T-helper 1 cell treated with Interleukin-12 subunit alpha and Interleukin-12 subunit beta and Interleukin-4 antibody, amounts not matched to agents 30 ng/mL and 1 ng/mL, for 36 hours (primary cell): Measurements from ENCODE around the gene NUP133. TPM values are rescaled to one million over a fixed set of nuclear protein-coding genes. Genes with fewer than 3 reads are reported as not detected.
"Not testable (repeated sequence)": the region's sequence is repeated elsewhere in the genome, so short reads cannot be mapped to it uniquely, and the experiment has no call there.

ENCODE experiments used
- intact Hi-C: fragments of 100-400 bp; cut with micrococcal nuclease; formaldehyde crosslinking; loops from one replicate; pipeline ENCODE4 v1.15.1; 2024
- total RNA-seq: library from RNA; stranded (reverse); gene quantifications from 2 replicates; pipeline ENCODE4 v1.2.3, GENCODE V29; 2022

The NUP133 gene
- total RNA-seq, 1 donor from 2014 or later, result 37.5 TPM

DNA sequence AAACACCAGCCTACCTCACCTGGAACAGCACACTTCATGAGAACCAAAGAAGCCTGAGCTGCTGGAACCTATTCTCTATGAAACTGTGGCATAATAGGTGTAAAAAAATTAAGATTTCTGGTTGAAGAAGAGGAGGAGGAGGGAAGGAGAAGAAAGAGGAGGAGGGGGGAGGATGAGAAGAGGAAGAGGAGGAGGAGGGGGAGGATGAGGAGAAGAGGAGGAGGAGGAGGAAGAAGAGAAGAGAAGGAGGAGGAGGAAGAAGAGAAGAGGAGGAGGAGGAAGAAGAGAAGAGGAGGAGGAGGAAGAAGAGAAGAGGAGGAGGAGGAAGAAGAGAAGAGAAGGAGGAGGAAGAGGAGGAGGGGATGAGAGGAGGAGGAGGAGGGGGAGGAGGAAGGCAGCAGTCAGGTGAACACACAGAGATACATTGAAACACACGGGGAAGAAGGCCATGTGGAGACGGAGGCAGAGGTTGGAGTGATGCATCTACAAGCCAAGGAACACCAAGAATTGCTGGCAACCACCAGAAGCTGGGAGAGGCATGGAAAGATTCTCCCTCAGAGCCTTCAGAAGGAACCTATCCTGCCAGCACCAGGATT, 82.5 kb downstream of the NUP133 start:
- intact Hi-C loops, result no loop called here

DNA sequence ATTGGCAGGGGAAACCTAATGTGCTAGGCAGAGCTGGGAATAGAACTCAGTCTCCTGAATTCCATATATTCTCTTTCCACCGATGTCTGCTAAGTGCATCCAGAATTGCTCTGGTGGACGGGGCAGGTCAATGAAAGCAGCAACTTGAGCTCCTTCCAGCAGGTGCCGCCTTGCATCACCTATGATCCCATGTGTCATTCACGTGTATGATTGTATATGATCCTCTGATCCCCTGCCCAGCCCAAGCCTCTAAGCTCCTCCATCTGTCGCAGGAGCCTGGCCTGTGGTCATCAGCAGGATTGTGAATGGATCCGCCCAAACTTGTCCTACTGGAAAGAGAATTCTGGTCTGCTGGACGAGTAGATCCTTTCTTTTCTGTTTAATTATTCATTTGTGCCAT, 87.4 kb downstream of the NUP133 start:
- intact Hi-C loops, result no loop called here

DNA sequence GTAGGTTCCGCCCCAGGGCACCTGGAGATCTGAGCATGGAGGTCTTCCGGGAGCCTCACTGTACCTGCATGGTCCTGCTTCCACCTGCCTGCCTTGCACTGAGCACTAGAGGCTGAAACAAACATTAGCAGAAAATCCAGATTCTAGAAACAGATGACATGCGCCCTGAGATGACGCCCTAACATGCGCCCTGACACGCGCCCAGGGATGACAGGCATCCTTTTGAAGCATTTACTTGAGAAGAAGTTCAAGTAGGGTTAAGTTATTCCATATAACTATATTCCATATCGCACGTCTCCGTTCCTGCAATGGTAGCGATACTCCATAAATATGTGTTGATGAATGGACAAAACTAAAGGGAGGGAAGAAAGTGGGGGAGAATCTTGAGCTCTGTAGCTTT, 87.9 kb downstream of the NUP133 start:
- intact Hi-C loops, result no loop called here

DNA sequence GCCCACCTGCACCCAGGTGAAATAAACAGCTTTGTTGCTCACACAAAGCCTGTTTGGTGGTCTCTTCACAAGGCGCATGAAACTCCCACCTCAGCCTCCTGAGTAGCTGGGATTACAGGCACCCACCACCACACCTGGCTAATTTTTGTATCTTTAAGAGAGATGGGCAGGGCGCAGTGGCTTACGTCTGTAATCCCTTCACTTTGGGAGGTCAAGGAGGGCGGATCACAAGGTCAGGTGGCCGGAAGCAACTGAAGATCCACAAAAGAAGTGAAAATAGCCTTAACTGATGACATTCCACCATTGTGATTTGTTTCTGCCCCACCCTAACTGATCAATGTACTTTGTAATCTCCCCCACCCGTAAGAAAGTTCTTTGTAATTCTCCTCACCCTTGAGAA, 89.6 kb downstream of the NUP133 start:
- intact Hi-C loops, result not testable (repeated sequence)

DNA sequence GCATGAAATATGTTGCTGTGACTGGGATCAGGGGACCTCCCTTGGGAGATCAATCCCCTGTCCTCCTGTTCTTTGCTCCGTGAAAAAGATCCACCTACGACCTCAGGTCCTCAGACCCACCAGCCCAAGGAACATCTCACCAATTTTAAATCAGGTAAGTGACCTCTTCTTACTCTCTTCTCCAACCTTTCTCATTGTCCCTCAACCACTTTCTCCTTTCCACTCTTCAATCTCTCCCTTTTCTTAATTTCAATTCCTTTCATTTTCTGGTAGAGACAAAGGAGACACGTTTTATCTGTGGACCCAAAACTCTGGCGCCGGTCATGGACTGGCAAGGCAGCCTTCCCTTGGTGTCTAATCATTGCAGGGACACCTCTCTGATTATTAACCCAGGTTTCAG, 95.3 kb downstream of the NUP133 start:
- intact Hi-C loops, result not testable (repeated sequence)

DNA sequence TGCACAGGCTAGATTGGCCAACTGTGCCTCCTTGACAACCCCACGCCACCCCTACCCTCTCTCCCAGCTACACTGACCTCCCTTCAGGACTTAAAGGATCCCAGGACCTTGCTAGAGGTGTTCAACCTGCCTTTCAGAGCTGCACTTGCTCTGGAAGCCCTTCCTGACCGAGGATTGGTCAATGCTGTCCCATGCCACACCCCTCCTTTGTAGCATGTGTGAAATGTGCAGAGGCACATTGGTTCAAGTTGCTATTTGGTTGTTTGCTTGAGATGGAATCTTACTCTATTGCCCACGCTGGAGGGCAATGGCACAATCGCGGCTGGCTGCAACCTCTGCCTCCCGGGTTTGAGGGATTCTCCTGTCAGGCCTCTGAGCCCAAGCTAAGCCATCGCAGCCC, 96.1 kb downstream of the NUP133 start:
- intact Hi-C loops, result no loop called here

DNA sequence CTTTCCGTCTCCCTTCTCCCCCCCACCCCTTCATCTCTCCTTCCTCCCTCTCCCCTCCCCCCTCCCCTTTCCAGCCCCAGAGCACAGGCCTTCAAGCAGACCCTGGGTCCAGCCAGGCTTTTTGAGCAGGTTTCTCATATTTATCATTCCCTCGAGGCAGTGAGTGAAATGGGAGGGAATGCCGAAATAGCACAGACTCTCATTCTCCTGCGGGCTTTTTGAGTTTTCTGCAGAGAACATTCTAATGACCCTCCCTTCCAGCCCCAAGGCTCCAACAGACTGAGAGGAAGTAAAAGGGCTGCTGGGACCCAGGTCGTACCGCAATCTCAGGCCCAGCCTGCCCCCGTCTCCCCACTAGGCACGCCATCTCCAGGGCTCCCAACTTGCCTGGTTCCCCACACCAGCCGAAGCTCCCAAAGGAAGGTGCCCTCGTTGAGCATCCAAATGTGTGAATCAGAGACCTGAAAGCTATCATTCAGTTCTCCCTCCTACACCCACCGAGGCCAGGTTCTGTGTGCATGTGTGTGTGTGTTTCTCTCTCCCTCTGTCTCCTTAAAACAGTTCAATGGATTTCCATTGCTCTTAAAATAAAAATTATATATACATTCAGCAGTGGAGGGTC, 96.6 kb downstream of the NUP133 start:
- intact Hi-C loops, result no loop called here

DNA sequence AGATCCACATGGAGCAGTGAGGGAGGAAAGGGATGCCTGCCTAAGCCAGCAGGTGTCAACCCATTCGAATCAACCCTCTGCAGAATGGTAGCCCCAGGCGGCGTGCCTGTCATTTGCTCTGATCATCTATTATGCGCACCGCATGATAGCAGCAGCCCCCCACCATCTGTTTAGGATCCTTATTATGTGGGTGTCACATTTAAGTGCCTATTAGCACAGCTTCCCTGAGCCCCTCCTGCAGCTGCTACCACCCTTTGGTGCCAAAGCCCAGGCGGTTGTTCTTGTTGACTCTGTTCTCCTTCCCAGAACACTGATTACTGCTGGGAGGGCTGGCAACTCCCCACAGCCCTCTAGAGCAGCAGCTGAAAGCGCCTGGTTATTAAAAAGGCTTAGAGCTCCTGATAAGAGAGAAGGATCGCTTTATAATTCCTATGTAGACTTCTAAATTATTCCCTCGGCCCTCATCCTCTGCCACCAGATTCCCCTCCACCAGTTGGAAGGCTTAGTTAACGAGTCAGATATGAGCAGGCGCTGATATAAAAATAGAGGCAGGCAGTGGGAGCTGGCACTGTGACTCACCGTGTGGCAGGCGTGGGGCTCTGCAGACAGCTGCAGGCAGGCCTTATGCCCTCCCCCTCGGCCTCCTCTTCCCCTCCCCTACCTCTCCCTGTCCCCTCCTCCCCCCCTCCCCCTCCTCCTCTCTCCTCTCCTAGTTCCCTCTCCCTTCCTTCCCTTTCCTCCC, 97.3 kb downstream of the NUP133 start:
- intact Hi-C loops, result no loop called here

DNA sequence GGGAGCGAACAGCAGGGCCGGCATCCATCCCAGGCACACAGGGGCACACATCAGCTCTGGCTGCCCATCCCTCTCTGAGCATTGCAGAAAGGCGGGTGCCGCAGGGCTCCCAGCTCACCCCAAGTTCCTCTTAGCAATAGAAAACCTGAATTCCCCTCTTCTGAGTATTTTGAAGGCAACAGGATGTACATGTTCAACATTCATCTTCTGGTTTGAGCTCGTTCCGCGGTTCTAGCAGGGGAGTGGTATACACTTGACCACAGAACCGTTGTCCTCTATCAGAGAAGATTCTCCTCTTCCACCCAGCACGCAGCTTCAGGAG, 97.8 kb downstream of the NUP133 start:
- intact Hi-C loops, result no loop called here

DNA sequence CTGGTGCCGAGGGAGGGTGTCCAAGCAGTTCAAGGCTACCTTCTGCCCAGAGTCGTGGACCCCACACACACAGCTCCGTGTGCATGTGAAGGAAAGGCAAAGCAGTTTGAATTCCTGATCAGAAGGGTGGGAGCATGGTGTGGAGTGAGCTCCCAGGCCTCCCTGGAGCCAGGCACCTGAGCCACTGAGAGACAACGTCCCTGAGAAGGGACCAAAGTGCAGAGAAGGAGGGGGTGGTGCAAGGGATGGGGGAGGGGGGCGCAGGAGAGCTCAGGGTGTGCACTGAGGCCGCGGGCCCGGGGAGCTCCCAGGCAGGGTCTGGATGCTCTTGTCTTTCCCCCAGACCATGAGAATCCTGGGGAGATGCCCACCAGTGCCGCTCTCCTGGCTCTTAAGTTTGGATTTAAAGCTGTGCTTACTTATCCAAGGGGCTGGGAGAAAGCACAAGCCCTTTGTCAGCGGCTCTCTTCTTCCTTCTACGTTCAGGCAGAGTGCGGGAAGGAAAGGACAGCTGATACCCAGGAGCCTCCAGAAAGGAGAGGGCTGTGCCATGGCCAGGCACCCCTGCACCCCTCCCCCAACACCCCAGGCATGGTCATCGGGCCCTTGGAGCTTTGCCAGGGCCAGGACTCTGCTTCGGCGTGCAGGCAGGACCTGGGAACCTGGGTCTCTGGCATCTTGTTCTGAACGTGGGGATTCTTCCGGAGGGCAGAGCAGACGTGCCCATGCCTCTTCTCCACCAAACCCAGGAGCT, 98.3 kb downstream of the NUP133 start:
- intact Hi-C loops, result no loop called here

DNA sequence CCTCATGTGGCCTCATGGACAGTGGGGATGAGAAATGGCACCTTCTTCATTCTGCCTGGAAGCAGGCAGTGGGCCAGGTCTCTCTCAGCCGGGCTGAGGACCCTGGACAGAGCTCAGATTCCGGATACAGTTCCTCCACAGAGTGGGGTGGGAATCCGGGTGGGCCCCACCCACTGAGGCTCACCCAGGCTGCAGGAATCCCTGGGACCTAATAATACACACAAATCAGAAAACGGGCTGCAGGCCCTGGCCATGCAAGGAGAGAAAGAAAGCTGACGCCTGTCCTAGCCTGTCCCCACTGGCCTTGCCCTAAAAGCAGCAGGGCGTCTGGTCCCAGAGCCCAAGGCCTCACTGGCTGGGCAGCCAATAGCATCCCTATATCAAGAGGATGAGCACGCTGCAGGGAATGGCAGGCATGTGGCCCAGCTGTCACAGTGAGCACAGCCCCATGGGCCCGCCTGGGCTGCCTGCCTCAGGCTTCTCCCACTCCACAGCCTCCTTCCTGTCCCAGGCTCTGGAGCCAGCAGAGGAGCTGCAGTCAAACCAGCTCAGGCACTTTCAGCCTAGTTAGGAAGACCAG, 99.6 kb downstream of the NUP133 start:
- intact Hi-C loops, result no loop called here

DNA sequence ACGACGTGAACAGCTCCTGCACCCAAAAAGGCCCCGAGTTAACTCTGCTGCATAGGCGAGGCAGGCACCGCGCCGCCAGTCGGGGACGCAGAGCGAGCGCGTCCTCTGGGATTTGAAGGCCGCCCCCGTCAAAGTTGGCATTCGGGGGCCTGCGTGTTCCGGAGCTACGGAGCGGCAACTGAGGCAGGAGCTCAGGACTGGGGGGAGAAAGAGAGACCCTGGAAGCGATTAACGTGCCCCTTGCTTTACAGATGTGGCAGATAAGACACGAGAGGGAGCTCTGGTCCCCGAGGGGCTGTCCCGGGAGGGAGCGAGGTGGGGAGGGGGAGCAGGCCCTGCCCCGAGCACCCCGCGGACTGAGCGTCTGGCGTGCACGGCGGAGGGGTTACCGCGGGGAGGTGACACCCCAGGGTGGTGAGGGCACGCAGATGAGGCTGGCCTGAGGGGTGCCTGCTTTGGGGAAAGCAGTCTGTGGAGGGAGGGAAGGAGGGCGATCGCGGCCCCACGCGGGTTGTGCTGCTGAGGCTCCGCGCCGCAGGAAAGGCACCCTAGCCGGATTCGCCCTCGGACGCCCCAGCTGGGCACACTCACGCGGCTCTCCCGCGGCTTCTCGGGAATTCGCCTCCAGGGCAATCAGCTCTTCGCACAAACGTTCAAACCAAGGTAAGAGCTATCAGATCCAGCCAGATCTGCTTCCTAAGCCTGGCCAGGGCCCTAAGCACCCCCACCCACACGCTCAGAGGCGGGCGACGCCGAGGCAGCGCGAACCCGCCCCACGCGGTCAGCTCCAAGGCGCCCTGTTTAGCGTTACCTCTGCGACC, 100.7 kb downstream of the NUP133 start:
- intact Hi-C loops, result no loop called here

DNA sequence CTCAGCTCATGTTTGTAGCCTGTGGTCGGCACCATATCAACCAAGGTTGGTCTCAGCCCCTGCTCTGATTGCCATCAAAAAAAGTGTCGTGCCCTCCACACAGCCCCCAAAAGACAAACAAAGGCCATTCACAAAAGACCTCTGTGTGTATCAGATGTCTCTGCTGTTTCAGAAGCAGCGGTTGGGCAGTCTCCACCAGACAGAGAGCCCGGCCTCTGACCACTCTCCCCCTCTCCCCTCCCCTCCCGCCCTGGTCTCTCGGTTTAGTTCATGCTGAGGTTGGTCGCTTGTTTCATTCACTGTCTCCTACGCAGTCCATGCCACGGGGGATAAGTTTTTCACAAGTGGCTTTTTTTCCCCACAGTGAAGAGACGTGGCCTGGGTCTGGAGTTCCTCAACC, 101.3 kb downstream of the NUP133 start:
- intact Hi-C loops, result no loop called here

DNA sequence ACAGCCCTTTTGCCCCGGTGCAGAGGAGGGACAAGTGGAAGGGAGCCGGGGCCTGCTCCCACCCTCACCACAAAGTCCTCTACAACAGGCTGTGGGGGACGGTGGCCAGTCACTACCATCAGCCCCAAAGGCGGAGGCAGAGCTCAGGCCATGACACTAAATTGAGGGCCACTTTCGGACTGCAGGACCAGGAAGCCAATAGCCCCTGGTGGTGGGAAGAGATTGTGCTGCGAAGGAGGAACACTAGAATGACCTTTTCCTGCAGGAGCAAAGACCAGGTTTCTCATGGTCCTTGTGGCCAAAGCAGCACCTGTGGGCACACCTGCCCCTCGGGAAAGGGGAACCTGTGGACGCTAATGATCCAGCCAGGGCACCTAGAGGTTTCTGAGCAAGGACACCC, 104.6 kb downstream of the NUP133 start:
- intact Hi-C loops, result no loop called here

DNA sequence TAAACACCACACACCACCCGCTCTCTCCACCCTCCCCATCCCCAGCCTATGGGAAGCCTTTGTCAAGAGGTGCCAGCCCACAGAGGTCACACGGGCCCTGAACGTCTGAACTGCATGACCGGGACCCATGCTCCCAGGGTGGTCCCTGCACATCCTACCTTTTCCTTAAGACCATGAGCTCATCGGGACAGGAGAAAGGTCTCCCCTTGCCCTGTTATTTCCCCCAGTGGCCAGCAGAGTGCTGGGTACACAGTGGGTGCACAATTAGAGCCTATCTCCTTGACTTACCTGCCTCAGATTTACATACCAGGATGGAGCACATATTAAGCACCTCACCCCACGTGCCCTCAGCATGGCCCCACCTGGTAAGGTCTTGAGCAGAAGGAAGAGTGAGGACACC, 105.1 kb downstream of the NUP133 start:
- intact Hi-C loops, result no loop called here

DNA sequence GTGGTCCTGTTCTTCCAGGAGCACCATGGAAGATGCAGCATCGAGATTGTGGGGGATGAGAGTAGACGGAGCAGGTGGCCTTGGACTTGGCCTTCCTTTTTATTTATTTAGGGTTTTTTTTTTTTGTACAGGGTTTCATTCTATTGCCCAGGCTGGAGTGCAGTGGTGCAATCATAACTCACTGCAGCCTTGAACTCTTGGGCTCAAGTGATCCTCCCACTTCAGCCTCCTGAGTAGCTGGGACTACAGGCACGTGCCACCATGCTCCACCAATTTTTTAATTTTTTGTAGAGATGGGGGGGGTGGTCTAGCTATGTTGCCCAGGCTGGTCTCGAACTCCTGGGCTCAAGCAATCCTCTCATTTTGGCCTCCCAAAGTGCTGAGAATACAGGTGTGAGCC, 105.8 kb downstream of the NUP133 start:
- intact Hi-C loops, result not testable (repeated sequence)

DNA sequence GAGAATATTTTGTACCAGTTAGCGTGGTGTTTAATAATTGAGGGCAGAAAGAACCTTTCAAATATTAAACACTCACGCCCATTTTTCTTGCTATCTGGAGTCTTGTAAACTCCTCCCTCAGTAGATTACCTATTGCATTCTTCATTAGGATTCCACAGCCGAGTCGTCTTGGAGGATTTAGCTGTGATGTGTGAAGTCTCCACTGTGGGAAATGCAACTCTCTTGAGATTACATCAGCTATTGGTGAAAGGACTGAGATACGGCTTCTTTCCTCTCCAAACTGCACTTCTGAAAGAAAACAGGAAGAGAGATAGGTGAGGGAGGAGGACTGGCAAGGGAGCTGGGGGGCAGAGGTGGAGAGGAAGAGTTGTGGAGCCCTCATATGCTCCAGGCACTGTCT, 110.4 kb downstream of the NUP133 start:
- intact Hi-C loops, result no loop called here

DNA sequence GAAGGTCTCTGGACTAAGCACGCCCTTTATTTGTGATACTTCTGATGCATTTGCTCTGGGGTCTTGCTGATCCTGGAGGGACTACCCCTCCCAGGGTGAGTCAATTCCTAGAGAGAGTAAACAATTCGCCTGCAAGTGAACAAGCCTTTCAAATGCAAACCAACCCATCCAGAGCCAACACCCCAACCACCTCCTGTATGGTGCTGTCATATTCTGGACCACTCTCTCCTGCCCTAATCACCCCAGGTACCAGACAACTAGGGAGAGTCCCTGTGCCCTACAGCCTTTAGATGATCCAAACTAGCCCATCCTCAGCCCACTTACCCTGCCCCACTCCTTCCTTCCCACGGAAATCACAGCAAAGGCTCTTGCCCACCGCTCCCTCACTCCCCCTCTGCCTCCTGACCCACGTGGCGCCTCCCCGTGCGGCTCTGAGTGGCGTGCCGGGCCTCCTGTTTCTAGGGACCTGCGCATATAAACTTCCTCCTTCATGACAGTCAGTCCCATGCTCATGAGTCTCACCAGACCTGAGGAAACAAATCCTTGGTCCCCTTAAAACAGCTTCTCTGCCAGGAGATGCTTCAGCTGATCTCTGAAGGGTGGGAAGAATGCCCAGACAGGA, 111.4 kb downstream of the NUP133 start:
- intact Hi-C loops, result no loop called here

DNA sequence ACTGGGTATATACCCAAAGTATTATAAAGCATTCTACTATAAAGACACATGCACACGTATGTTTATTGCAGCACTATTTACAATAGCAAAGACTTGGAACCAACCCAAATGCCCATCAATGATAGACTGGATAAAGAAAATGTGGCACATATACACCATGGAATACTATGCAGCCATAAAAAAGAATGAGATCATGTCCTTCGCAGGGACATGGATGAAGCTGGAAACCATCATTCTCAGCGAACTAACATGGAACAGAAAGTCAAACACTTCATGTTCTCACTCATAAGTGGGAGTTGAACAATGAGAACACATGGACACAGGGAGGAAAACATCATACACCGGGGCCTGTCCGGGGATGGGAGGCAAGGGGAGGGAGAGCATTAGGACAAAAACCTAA, 113.6 kb downstream of the NUP133 start:
- intact Hi-C loops, result not testable (repeated sequence)

DNA sequence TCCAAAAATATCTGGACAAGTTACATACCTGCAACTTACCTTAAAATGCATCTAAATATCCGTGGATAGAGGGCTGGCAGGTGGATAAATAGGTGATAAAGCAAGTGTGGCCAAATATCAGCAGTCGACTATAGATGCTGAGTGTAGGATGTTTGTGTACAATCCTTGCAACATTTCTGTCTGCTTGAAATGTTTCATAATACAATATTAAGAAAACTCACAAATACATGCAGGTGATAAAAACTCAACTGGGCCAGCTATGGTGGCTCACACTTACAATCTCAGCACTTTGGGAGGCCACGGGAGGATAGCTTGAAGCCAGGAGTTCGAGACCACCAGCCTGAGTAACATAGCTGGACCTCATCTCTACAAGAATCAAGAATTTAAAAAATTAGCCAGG, 115.2 kb downstream of the NUP133 start:
- intact Hi-C loops, result no loop called here
